Endothelial cell of umbilical vein (primary cell): ENCODE data around the gene LHX1.

ENCODE experiments used
- CTCF ChIP-seq, 2 donors: IDR thresholded peaks; 1 replicate in 1 of 2; 2 replicates in 1 of 2; pipeline ENCODE4 v1.5.1; 2011; ENCODE audit warnings: low read length in 2 of 2, mild to moderate bottlenecking in 2 of 2, moderate library complexity in 2 of 2, control low read depth in 1 of 2, inconsistent platforms in 1 of 2, low read depth in 1 of 2; ENCODE audit not compliant: insufficient read depth in 1 of 2; ENCODE audit errors: extremely low read depth in 1 of 2
- EZH2 ChIP-seq: IDR thresholded peaks from 2 replicates; pipeline ENCODE4 v1.6.1; 2012; ENCODE audit warnings: borderline replicate concordance, low read depth, mild to moderate bottlenecking, moderate library complexity, low read length, inconsistent platforms; ENCODE audit not compliant: severe bottlenecking
- FOS ChIP-seq: IDR thresholded peaks from 2 replicates; pipeline ENCODE4 v1.6.1; 2011; ENCODE audit warnings: mild to moderate bottlenecking, low read length, moderate library complexity, borderline replicate concordance; ENCODE audit not compliant: insufficient read depth
- GATA2 ChIP-seq: IDR thresholded peaks from 2 replicates; pipeline ENCODE4 v1.7.0; 2011; ENCODE audit warnings: low read depth, mild to moderate bottlenecking, moderate library complexity, mixed read lengths, low read length; ENCODE audit not compliant: insufficient read length, insufficient read depth
- JUN ChIP-seq: IDR thresholded peaks from 2 replicates; pipeline ENCODE4 v1.6.1; 2011; ENCODE audit warnings: borderline replicate concordance, low read depth; ENCODE audit not compliant: insufficient read length, insufficient read depth
- MAX ChIP-seq: IDR thresholded peaks from 2 replicates; pipeline ENCODE4 v1.6.1; 2011; ENCODE audit not compliant: insufficient read depth, insufficient read length
- MYC ChIP-seq: IDR thresholded peaks from one replicate; pipeline ENCODE4 v1.6.1; 2011; ENCODE audit warnings: mild to moderate bottlenecking, low read depth, low read length
- POLR2A ChIP-seq: IDR thresholded peaks from 2 replicates; pipeline ENCODE4 v1.6.1; 2012; ENCODE audit warnings: low read depth, mild to moderate bottlenecking, control low read depth, low read length
- POLR2AphosphoS5 ChIP-seq: IDR thresholded peaks from 2 replicates; pipeline ENCODE4 v1.6.1; 2012; ENCODE audit warnings: low read depth, mild to moderate bottlenecking, control low read depth, low read length, moderate library complexity; ENCODE audit not compliant: insufficient read depth

GRCh38 chr17:36950027-36950426, 12.8 kb downstream of the LHX1 start:
- TF ChIP-seq EZH2 = no peak
- TF ChIP-seq CTCF (IDR thresholded peaks at IDR 0.05; ENCODE audit: extremely low read depth in 1 of 2, insufficient read depth in 1 of 2, low read depth in 1 of 2, low read length in 2 of 2) = no peak
- TF ChIP-seq MYC = no peak
- TF ChIP-seq POLR2A = no peak
- no peak for TF ChIP-seq POLR2AphosphoS5
- no peak for TF ChIP-seq GATA2
- no peak for TF ChIP-seq MAX
- no peak for TF ChIP-seq FOS
- no peak for TF ChIP-seq JUN
